Pulmonary artery endothelial cell (primary cell): ENCODE measurements around the gene ZBTB46. TPM values are rescaled to one million over a fixed set of nuclear protein-coding genes. Genes with fewer than 3 reads are reported as not detected.

ENCODE experiments used
- DNase-seq: peaks from one replicate; pipeline ENCODE4 v3.0.0-alpha.2; 2011; ENCODE audit warnings: low read depth, low spot score
- total RNA-seq: library from RNA; depleted of rRNA; stranded (reverse); fragments of >200 nt; gene quantifications from 2 replicates; pipeline ENCODE4 v1.2.3, GENCODE V29; 2014

The ZBTB46 gene
- total RNA-seq, 1 donor from 2014 or later = 13.0 TPM

DNA sequence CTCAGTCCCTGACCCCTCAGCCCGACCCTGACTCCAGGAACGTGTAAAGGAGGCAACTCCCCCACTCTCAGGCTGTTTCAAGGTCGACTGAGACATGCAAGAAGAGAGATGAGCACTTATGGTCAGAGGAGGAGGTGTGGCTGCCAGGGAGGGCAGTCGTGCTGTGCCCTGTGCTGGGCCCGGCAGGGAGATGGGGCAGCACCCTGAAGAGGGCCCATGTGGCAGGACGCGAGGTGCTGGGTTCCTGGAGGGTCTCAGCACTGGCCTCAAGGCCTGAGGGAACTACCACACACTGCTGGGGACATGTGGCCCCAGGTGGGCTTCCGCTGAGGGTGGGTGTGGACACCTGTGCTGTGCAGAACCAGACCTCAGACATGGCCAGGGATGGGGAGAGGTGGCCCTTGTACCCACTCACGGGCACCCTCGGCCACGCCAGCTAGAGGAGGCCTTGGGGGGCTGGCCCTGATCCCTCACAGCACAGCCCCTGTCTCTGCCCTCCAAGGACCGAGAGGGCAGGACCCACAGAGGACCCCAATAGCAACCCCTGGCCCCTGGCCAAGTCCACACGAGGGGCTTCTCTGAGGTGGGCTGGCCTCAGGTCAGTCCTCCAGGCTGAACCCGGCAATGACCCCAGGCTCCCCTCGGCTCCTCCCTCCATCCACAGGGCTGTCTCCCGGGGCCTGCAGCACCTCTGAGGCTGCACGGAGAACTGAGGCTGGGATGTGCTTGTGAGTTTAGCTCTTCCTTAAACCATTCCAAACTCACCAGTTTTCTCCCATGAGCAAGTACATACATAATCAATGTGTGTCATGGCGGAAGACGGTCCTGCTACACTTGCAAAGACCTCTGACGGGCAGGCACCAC is 82.8 kb downstream of the ZBTB46 start:
- DNase-seq = no peak

DNA sequence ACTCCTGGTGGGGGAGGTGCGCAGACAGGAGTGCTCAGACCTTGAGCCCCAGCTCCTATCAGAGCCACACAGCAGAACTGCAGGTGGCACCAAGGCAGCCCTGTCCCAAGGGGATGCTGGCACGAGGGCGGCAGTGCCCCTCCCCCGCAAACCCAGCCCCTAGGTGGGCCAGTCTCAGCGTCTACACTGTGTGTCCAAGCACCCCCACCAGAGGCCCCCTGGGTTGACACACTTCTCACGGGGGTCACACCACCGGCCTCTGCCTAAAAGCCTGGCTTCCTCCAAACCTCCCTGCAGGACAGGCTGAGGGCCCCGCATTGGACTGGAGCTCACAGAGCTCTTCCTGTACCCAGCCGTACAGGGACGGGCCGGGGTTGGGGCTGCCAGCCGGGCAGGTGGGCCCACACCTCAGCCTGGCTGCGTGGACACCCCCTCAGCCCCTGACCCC is 83.4 kb downstream of the ZBTB46 start:
- no peak for DNase-seq

DNA sequence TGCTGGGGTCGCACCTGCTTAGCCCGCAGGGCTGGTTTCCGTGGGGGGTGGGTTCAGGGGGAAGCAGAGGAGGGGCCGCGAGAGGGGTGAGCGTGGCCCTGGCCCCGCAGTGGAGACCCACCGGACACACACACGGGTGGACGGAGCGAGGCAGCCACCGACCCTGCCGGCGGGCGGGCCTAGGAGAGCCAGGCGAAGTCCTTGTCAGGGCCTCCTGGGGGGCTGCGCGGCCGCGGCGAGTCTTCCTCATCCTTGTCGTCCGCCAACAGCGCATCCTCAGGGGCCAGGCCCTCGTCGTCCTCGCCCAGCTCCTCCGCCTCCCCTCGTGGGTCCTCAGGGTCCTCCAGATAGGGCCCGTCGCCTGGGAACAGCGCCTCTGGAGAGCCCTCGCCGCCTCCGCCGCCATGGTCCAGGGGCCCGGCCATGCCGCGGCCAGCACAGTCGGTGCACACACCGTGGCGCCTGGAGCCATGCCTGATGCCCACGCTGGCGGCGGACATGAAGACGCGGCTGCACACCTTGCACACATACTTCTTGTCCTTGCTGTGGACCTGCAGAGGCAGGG is 84.2 kb downstream of the ZBTB46 start:
- no peak for DNase-seq

DNA sequence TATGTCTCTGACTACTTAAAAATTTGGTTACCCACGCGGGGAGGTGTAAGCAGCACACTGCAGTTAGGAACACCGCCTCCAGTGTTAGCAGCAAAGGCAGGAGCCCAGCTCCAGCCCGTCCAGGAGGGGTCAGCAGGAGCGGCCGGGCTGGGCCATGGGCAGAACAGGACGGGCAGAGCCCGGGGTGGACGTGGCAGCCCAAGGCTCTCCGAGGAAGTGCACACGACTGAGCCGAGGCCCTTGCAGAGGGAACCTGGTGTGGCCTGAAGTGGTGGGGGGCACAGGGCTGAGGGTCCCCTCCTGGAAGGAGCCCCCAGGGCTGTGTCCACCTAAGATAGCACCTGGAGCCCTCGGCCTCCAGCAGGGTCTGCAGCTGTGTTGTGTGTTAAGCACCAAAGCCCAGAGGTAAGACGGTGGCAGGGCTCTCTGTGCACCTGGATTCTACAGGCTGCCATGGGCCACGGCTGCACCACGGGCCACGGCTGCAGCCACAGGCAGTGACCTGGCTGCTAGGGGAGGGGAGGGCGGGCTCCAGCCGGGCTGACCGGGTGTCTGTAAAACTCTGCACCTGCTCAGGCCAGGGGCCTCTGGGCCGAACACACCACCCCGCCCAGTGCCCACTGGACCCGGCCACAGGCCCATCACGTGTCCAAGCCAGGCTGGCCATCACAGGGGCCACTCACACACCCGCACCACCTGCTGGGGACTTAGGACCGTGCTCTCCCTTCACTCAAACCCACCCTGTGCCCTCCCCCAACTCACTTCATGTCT is 84.9 kb downstream of the ZBTB46 start:
- no peak for DNase-seq

DNA sequence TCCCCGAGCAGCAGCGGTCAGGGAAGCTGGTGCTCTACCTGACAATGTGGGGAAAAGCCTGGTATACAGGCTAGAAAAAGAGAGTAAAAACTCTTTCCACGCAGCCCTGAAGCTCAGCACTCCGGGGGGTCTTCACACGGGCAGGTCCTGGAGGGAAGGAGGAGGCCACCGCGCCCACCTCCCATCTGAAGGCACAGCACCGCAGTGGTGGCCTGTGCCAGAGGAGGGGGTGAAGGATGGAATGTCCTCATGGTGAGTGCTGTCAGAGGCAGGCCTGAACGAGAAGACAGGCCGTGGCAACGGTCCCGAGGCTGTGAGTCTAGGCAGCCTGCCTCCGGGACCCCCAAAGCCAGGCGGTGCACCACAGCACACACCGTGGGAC is 85.6 kb downstream of the ZBTB46 start:
- no peak for DNase-seq

DNA sequence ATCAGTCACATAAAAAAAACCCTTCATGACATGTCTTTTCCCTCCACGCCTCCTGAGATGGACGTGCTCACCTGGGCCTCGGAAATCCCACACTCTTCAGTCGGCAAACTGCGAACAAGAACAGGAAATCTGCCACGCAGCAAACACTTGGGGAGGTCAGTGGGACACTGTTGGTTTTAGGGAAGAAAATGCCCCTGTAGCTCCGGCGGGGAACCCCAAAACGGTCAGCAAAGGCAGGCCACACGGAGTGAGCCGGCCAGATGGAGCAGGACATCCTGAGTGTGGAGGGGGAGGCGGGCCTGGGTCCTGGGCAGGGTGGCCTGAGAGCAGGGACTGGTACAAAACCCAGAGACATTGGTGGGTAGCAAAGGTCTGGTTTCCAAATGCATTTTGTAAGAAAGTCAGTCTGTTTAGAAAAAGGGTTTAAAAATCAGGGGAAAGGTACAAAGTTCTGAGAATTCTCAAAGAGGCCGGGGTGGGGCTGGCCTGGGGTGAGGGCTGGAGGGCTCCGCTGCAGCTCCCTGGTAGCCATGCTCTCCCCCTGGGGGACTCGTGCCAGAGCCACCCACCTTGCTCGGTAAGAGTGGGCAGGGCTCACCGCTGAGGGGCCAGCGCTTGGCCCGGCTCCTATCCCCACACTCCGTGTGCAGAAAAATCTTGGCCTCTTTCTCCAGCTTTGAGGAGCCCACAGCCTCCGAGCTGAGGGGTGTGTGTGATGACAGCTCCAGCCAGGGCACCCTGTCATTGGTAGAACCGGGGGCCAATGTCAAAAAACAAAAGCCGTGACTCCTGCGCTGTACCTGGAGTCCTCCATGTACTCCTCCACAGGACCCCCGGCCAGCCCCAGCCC is 86.3 kb downstream of the ZBTB46 start:
- DNase-seq = no peak

DNA sequence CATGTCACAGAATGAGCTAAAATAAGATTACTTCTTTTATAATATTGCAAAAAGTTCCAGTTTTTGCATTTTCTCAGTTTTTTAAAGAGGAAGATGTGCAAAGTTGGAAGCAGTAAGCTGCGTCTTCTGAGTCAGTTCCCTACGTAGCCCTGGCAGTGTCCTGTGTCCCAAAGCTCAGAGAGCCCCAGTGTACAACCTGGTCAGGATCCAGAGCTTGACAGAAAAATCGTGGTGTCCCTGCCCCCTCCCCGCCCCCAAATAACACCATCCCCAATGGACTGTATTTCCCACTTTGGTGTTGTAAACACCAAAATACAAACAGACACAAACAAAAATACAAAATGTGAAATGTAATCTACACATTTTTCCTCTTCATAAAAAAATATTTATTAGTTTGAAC is 86.9 kb downstream of the ZBTB46 start:
- DNase-seq = no peak

DNA sequence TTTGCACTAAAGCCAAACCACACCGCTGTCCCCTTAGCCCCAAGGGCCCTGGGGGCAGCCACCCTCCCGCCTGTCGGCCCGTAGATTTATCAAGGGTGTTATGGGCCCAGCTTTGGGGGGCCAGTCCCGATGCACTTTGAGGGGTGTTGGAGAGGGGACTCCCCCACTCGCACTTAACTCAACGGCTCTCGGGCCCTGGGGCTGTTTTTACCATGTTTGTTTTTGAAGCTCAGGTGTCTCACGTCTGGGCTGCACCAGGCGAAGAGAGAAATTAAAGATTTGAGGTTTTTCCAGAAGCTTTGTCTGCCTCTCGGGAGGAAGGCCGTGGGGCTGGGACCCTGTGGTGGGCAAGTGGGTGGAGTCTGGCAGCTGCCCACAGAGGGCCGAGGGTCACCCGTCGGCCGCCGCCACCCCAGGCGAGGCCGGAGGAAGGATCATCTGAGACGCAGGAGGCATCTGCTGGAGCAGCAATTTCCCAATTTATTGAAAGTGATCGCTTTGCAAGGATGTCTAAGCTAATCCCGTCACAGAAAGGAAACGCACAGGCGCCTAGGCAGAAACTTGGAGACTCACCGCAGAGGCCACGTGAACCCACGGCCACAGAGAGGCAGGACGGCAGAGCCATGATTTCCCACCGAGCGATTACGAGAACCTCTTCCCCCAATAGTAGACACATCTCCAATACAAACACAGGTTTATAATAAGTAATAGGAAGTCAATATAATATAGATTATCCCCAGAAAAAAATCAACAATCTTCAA is 87.7 kb downstream of the ZBTB46 start:
- no peak for DNase-seq

DNA sequence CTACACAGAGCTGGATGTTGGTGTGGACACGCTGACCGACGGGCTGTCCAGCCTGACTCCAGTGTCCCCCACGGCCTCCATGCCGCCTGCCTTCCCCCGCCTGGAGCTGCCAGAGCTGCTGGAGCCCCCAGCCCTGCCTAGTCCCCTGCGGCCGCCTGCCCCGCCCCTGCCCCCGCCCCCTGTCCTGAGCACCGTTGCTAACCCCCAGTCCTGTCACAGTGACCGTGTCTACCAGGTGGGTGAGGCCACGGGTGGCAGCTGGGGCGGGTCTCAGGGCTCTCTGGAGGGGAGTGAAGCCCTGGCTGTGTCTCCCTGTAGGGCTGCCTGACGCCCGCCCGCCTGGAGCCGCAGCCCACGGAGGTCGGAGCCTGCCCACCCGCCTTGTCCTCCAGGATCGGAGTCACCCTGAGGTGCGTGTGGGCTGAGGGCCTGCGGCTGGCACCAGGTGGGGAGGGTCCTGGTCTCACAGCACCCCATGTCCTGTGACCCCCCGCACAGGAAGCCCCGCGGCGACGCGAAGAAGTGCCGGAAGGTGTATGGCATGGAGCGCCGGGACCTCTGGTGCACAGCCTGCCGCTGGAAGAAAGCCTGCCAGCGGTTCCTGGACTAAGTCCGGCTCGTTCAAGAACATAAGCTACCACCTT is 88.6 kb downstream of the ZBTB46 start:
- no peak for DNase-seq

DNA sequence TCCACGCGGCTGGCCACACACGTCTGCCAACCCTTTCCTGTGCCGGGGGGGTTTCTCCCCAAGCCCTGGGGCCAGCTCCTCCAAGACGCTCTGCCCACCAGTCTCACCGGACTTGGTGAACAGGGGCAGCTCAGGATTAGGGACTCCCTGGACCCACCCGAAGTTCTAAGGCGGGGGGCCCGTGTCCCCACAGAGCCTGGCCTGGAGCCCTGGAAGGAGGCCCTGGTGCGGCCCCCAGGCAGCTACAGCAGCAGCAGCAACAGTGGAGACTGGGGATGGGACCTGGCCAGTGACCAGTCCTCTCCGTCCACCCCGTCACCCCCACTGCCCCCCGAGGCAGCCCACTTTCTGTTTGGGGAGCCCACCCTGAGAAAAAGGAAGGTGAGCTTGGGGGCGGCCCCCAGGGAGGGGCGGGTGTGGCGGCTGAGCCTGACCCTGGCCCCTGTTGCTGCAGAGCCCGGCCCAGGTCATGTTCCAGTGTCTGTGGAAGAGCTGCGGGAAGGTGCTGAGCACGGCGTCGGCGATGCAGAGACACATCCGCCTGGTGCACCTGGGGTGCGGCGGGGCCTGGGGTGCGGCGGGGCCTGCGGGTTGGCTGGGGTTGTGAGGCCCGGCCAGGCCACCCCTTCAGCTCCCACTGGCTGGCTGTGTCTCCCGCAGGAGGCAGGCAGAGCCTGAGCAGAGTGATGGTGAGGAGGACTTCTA is 89.2 kb downstream of the ZBTB46 start:
- no peak for DNase-seq

DNA sequence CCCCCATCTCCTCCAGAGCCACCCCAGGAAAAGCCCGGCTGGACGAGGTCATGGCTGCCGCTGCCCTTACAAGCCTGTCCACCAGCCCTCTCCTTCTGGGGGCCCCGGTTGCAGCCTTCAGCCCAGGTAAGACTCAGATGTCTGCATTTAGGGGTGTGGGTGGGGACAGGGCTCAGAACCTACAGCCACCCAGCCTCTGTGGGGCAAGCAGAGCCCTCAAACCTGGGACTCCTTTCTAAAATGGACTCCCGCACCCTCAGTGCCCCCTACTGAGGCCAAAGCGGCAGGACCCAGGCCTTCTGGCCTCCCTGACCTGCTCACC is 89.7 kb downstream of the ZBTB46 start:
- no peak for DNase-seq

DNA sequence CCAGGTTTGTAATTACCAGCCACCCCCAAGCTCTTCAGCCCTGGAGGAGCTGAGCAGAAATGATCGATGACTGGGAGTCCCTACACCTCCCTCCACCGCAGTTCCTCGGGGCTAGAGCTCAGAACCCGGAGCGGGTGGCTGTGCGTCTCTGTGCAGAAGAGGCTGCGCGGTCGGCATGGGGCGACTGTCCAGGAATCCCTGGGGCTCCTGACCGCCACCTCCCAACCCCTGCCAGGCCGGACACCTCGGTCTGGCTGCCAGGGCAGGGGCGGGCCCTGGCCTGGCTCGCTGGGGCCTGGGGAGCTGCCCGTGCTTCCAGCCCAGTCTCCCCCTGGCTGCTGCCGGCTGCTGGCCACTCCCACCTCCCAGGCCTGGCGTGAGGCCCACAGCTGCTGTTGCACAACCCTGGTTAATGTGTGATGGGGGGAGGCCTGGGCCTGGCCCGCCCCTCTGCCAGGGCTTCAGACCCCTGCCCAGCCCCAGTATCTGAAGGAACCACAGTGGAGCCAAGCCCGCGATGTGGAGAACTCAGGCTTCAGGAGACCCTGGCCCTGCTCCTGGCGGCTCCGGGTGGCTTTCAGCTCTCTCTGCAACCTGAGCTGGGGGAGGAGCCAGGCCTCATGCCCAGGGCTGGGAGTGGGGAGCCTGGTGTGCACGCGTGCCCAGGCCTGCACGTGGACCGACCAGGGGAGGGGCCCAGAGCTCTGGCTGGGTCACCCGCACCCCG is 90.3 kb downstream of the ZBTB46 start:
- peak; percentile 49 for DNase-seq

DNA sequence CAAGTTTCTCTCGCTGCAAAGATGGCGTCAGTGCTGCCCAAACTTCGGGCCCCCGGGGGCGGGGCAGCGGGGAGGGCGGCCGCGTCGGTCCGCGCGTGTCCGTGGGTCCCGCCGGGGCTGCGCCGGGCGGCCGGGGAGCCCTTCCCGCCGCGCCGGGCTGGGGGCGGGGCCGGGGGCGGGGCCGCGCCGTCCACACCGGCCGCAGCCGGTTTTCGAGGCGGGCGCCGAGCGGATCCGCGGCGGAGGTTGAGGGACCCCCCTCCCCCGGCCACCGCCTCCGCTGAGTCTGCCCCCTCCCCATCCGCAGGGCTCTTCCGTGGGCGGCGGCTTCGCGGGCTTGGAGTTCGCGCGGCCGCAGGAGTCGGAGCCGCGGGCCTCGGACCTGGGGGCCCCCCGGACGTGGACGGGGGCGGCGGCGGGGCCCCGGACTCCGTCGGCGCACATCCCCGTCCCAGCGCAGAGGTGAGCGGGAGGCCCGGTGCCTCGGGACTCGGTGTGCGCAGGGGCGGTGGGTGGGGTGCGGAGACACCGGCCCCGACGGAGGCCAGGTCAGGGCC is 90.9 kb downstream of the ZBTB46 start:
- DNase-seq = no peak

DNA sequence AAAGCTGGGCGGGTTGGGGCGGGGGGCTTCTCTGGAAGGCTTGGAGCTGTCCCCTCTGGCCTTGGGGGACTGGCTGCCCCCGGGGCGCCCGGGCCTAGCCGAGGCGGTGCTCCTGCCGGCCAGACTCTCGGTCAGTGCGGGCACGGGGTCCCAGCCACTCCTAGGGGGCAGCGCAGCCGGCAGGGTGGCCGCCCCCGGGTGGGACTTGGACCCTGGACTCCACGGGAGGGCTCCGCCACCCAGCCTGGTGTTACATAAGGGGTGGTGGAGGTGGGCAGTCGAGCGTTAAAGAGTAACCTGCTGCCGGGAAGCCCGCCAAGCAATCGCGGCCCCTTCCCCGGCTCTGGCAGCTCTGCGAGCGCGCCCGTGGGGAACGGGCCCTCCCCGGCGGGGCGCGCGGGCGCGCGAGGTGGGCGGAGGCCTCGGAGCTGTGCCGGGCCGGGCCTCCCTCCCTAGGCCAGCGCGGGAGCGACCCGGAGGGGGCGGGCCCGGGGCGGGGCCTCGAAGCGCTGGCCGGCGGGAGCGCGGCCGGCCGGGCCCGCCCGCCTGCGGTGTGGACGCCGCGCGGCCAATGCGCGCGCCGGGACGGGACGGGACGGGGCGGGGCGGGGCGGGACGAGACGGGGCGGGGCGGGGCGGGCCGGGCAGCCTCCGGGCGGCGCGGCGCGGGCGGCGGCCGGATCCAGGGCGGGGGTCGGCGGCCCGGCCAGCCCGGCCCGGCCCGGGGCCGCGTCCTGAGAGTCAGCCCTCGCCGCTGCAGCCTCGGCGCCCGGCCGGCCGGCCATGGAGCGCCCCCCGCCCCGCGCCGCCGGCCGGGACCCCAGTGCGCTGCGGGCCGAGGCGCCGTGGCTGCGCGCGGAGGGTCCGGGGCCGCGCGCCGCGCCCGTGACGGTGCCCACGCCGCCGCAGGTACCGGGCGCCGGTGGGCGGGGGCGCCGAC is 91.7 kb downstream of the ZBTB46 start, which contains the start of gene SLC2A4RG:
Gene SLC2A4RG, plus strand, starts transcription at position 647 of the 940 bp plus-strand sequence. Its CDS starts 137 bp downstream, at position 784.
- no peak for DNase-seq

DNA sequence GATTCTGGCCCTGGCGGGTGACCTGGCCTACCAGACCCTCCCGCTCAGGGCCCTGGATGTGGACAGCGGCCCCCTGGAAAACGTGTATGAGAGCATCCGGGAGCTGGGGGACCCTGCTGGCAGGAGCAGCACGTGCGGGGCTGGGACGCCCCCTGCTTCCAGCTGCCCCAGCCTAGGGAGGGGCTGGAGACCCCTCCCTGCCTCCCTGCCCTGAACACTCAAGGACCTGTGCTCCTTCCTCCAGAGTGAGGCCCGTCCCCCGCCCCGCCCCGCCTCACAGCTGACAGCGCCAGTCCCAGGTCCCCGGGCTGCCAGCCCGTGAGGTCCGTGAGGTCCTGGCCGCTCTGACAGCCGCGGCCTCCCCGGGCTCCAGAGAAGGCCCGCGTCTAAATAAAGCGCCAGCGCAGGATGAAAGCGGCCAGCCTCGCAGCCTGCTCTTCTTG is 92.4 kb downstream of the ZBTB46 start:
- no peak for DNase-seq

DNA sequence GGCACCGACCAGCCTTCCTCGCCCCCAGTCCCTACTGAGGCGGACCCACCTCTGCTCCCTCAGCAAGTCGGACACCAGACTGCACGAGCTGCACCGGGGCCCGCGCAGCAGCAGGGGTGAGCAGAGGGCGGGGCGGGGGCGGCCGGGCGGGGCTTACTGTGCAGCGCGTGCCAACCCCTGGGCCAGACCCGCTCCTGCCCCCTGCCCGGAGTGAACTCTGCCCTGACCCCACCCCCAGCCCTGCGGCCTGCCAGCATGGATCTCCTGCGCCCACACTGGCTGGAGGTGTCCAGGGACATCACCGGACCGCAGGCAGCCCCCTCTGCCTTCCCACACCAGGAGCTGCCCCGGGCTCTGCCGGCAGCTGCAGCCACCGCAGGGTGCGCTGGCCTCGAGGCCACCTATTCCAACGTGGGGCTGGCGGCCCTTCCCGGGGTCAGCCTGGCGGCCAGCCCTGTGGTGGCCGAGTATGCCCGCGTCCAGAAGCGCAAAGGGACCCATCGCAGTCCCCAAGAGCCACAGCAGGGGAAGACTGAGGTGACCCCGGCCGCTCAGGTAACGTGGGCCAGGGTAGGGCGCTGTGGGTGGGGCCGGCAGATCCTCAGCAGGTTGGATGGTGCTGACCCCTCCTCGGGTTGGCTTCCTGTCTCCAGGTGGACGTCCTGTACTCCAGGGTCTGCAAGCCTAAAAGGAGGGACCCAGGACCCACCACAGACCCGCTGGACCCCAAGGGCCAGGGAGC is 92.9 kb downstream of the ZBTB46 start:
- no peak for DNase-seq

DNA sequence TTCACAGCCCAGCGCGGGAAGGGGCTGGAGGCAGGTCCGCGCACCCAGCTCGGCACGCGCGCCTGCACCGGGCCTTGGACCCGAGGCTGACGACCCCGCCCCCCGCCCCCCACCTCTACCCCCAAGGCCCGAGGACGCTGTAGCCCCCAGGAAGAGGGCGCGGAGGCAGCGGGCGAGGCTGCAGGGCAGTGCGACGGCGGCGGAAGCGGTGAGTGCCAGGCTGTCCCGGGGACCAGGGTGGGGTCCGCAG is 93.4 kb downstream of the ZBTB46 start:
- DNase-seq = no peak
